SKM-1 (cell line): ENCODE data around the gene MCC.

ENCODE experiments used
- DNase-seq: peaks from one replicate; lab custom pipeline; 2025; ENCODE audit not compliant: unreplicated experiment; lab: John Stamatoyannopoulos, UW

Gene MCC

DNA sequence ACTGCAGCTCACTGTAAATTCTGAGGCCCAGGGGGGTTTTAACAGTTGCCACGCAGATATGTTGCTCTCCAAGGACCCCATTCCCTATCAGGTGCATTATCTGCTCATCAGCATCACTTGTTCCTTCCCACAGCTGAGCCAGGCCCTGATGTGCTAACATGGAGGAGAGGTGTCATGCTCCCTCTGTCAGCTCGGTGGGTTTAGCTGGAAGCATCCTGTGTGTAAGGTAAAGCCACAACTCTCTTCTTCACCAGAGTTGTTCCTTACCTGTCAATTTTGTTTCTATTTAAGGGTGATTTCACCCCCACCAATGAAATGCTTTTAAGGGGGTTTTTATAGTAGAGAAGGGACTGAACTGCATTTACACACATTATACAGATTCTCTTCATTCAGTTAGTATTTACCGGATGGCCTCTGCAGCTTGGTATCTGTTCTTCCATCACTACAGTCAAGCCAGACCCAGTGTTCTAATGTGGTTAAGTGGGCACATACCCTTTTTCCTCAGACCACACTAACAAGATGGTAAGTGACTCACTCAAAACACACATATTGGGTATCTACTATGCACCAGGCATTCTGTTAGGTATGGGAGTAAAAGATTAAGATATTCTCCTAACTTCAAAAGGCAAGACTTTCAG, 306.3 kb downstream of the MCC start:
- no peak for DNase-seq

DNA sequence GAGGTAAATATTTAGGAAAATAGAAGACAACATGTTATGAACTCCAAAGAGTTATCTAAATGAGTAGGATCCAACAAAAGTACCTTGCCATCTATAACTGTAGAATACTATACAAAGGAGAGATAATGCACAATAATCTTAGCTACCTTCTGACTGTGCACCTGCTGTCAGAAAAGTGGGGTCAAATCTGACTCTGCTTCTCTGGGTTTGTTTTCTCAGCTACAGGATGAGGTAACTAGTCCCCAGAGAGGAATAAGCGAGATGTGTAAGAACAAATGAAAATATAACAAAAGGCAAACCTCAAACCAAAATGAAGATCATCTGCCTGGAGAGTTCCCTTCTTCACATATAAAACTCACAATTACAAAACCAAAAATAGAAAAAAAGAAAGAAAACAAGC, 306.8 kb downstream of the MCC start:
- no peak for DNase-seq

DNA sequence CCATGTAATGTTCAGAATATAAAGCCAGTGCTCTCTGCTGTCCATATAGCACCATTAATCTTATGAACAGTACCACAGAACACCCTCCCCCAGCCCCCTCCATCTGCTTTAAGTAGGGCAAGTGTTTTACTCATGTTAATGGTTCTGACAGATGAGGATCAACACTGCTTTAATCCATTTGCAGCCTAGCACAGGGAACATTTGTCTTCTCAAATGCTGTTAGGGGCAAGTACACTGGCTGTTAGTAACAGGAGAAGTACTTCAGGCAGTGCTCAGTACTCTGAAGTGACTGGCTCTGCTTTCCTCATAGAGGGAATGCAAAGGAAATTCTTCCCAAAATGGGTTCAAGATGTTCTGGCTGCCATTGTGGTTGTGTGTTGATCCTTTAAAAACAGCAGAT, 309.1 kb downstream of the MCC start:
- no peak for DNase-seq

DNA sequence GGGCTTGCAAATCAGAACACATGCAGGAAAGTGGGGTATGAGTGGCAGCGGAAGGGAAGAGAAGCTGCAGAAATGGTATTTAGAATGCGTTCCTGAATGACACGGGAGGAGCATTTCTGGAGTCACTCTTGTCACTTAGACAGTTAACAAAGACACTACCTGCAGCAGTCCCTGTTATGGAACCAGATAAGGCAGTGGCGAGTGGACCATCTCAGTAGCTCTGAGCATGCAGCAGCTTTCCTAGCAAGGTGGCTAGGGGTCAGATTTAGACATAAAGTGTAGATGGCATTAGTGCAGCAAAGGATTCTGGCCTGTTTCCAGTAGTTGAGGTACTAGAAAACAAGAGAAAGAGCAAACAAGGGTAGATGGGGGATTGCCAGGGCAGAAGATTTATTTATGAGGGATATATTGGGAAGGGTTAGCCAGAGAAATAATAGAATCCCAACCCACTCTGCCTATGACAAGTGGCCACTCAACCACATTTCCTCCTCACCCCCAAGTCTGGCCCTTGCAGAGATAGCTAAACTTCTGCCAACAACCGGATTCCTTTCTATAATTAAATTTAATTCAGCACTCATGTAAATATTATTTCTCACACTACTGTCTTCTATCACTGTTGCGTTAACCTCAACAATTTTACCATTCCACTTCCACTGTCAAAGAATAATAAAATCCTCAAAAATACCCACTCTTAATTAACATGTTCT, 310.0 kb downstream of the MCC start:
- DNase-seq = no peak

DNA sequence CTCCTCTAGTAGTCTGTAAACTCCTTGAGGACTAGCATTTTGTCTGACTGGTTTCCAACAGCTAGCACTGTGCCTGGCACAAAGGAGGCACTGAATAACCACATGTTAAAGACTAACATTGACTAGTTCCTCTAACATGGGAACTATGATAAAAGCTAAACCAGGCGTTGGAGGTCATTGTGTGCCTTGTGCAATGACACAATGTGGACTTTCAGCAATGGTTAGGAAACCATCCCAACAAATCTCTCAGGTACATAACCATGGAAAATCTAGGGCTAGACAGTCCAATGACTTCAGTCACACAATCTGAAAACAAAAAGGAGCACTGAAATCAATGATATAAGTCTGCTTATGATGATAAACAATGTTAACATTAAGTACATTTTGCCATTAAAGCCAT, 311.0 kb downstream of the MCC start:
- no peak for DNase-seq

DNA sequence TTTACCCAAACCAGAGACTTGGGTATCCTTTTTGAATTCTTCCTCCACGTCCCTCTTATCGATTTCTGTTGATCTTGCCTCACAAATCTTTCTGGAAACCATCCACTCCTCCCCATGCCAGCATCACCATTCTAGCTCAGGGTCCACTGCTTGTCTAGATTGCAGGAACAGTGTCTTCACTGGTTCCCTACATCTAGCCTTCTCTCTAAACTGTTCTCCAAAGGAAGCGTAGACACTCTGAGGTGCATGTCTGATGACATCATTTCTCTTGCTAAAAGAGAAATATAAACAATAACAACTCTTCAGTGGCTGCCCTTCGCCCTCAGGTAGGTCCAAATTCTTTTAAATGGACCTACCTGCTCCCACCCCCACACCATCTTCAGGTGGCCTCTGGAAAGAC, 311.5 kb downstream of the MCC start:
- no peak for DNase-seq

DNA sequence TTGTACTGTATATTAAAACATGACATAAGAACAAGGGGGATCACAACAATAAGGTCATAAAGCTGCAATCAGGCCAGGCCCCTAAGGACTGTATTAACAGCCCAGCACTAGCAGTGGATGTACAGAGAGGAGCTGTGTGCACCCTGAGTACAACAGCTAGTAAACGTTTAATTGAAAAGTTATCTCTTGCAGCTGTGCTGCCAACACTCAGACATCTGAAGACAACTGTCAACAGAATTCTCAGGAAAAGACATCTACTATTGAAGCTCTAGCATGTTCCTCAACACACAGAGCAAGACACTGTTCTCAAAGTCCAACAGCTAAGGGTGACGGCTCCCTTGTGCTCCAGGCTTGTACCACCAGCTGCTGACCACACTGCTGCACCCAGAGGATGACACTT, 312.1 kb downstream of the MCC start:
- no peak for DNase-seq

DNA sequence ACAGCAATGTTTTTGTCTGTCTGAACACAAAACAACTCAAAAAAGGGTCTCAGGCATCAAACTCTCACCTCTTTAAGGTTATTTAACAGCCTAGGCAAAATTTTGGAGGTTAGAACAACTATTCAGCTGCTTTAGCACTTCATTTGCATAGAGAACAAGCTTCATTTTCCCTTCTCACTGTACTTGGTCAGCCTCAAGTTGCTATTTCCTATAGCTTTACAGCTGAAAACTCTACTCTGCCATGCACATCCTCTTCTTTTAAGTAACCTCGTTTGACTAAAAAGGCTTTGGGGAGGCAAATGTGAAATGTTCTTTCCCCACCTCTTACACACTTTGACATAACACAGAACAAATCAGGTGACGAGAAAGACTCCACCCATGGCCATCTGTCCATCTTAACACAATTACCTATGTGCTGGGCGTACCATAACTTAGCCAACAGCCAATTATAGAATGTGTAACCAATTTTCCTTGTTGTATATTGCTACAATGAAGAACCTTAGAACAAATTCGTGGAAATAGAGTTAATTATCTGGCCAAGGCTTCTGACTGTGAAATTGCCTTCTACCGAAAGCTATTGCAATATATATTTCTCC, 315.9 kb downstream of the MCC start:
- DNase-seq = no peak

DNA sequence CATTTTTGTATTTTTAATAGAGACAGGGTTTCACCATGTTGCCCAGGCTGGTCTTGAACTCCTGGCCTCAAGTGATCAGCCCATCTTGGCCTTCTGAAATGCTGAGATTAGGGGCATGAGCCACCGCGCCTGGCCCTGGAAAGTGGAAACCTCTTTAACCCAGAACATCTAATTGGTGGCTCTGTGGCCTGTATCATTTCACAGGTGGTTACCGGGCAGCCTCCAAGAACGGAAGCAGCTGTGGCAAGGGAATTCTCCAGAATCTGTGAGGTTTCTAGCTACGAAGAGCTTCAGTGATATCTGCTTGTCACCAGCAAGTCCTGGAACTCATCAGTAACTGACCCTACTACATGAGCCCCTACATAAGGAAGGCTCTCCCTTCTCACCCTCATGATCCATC, 316.7 kb downstream of the MCC start:
- no peak for DNase-seq

DNA sequence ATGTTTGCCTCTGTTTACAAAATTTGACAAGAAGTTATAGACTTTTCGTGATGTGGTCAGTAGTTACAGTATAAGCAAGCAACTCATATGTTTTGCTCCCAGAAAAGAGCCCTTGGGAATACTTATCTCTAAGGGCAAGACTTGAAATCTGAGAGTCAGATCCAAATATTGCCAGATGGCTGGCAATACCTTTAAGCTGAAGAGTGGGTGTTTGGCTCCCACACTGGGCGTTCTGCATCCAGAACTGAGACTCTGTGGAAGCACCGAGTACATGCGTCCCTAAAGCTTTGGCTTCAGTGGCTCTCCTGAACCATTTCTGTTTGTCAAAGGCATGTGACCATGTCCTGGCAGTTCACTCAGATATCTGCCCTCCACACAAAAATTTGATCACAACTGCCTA, 317.5 kb downstream of the MCC start:
- DNase-seq = no peak

DNA sequence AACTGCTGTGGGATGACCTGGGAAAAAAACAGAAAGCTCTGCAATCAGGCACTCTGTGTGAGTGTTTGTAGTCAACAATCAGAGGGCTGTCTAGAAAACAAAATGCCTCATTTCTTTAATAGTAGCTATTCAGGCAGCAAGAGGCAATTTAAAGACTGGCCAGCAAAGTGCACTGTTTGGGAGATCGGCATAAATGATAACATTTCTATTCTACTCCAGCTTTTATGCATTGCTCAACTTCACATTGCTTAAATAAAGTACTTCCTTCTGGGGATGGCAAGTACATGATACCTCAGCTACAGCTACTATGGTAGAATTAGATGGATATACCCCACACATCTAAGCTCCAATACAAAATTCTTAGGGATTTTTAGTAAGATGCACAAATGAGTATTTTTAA, 318.5 kb downstream of the MCC start:
- DNase-seq = peak; percentile 19

DNA sequence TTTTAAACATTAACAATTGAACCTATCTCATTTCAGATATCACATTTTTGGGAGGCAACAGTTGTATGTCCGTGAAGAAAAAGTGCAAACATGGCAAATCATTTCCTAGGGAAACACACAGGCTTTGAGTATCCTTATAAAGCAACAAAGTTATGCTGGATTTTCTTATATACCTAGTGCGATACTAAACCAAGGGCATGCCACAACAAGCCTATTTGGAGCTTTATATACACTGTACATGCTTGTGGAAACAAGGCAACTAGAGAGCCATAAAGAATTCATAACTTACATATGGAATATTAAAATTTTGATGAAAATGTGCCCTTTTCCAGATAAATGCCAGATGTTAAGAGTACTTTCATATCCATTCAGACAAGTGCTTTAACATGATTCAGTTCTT, 320.3 kb downstream of the MCC start:
- no peak for DNase-seq

DNA sequence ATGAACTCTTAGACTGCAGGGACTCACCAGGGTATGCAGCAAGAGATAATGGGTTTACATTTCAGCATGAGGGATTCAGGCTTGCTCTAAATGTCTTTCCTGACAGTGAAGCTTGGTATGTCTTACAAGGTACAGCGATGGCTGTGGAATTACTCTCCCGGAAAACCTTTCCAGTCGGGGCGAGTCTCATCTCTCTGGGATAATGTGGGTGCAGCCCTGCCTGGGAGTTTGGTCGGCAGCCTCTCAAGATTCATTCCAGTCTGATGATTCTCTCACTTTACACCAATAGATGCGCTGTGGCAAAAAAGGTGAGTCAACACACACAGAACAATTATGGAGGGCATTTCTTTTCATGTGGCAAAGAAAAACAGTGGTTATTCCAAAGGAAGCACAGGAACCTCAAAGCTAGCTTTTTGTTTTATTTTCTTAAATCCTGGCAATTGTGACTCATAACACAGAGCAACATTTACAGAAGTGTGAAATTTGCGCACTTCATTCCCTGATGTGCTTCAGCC, 321.3 kb downstream of the MCC start:
- no peak for DNase-seq

DNA sequence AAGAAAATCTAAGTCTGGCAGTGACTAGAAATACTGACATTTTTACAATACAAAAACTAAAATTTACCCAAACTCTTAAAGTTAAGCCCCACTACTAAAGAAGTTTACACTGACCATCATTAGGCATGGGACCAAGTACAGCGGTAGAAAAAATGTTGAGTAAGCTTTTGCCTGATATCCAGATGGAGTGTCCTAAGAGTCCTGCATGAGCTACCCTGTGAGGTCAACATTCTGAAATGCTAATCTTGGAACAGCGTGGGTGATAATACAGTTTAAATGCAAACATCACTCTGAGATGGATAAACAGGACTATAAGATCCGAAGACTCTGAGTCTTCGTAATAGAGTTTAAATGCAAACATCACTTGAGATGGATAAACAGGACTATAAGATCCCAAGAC, 322.0 kb downstream of the MCC start:
- no peak for DNase-seq

DNA sequence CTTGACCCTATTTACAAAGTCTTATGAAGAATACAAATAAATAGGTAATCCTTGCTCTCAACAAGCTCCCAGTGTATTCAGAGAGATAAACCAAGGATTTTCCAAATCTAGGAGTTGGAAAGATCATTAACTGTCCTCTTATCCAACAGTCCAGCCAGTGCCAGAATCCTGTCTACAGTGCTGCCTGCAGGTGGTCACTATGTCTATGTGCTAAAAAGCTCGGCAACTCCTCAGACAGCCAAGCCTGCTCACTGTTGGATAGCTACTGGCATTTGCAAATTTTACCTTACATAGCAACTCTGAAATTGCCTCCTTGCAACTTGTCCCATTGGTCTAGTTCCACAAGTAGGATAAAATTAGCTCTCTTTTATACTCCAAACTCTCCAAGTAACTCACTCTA, 324.2 kb downstream of the MCC start:
- no peak for DNase-seq

DNA sequence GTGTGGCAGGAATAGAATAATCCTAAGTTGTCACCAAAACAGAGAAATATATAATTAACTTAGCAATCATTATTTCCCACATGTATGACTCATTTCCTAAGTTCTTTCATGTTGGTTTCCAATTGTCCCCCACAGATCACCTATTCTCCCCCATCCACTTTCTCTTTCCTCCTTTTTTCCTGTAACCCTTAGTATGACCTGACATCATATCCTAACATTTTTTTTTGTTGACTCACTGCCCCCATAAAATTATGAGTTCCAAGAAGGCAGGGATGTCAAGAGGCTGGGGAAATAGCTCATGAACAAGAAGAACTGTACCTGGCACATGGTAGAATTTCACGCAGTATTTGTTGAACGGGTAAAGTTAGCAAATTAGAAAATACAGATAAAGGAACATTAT, 324.9 kb downstream of the MCC start:
- no peak for DNase-seq

DNA sequence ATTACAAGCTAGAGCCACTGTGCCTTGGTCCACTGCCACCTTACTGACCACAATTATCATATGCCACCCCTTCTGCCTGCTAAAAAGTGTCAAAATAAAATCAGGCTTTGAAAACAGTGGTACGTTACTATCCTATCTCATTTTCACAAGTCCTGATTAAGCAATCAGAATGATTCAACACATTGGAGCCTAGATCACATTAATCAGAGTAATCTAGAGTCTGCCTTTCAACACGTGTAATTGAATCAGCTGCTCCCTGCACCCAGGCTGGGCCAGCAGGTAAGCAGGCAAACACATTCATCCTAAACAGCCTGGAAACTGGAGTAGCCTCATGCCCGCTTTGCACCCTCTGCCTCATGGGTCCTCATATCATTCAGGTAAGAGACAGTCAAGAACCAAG, 325.5 kb downstream of the MCC start:
- no peak for DNase-seq

DNA sequence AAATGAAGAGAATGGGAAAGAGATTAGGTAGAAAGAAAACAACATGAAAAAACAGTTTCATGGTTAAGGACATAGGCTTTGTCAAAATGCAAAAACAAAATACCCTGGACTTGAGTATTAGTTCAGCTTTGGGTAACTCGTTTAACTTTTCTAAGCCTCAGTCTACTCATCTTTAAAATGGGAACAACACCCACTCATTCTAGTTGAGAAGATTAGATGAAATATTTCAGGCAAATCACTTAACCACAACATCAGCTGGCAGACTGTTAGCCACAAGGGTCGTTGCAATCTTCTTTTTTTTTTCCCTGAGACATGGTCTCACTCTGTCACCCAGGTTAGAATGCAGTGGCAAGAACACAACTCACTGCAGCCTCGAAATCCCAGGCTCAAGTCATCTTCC, 326.0 kb downstream of the MCC start:
- no peak for DNase-seq

DNA sequence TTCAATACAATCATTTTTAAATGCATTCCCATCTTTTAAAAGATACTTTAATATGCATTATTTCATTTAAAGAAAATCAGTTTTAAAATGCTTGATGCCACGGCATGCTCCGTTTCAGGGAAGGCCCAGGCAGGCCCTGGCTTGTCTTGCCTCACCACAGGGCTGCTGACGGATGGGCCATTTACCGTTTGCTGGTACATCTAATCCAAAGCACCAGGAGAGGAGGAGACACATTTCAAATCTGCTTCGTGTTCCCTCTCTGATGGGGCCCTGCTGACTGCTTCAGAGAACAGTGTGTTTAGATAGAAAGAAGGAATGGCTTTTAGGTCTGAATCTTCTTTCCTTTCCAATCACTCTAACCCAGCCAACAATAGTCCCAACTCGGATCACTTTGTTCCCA, 326.4 kb downstream of the MCC start:
- DNase-seq = no peak

DNA sequence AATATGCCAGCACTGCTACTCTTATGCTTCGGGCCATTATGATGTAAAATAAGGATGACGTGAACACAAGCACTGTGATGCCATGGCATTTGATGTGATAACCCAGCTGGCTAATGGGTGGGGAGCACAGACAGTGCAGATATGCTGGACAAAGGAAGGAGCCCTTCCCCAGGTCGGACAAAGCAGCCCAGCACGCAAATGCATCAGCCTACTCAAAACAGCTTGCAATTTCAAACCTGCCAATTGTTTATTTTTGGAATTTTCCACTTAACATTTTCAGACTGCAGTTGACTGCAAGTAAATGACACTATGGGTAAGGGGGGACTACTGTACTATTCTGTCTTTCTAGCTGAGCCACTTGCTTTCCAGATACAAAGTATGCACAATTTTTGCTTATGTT, 330.4 kb downstream of the MCC start:
- DNase-seq = no peak

DNA sequence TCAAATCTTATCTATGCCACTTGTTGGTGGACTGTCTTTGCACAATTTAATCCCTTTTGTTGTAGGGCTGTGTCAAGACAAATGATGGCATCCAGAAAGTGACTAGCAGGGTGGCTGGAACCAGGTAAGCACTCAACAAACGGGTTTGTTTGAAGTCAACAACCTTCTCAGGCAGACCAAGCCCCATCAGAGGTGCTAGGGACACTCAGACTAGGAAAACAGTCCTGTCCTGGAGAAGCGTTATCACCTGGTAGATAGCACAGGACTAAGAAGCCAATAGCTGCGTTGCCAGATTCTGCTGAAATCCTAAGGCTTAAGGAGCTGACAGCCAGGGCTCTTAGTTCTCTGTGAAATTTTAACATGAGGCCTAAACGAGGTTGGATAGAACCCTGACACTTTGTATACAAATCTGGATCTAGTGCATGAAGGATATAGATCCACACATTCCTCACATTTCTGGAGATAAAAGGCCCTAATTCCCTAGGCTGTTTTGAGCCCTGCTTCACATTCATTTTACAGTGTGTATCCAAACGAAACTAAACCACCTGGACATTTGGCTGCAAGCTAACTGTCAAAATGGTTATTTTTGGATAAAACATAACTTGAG, 331.9 kb downstream of the MCC start:
- no peak for DNase-seq

DNA sequence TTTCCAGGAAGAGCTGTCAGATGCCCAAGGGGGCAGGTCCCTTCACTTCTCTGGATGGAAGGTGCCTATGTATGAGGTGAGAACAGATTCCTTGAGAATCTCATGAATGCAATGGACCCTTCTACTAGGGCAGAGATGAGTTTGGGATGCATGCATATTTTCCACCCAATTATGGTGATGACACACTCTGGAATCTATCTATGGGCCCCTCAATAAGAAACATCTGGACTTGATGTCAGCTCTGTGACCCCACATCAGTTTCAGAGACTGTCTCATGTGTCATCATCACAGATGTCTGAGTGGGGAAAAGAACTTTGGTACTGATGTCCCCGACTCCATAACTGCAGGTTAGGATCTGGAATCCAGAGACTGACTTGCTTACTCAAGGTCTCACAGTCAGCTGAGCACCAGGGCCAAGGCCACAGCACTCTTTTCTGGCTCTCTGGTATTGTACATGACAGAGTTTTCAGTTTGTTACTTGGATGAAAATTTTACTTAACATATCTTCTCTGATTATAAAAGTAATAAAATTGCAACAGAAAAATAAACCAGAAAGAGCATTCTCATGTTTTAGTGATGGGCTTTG, 334.6 kb downstream of the MCC start:
- no peak for DNase-seq
